Measurements from ENCODE around the gene CCDC73. TPM values are rescaled to one million over a fixed set of nuclear protein-coding genes. Genes with fewer than 3 reads are reported as not detected.

The CCDC73 gene
- total RNA-seq, 1 donor from 2014 or later, result not detected

DNA sequence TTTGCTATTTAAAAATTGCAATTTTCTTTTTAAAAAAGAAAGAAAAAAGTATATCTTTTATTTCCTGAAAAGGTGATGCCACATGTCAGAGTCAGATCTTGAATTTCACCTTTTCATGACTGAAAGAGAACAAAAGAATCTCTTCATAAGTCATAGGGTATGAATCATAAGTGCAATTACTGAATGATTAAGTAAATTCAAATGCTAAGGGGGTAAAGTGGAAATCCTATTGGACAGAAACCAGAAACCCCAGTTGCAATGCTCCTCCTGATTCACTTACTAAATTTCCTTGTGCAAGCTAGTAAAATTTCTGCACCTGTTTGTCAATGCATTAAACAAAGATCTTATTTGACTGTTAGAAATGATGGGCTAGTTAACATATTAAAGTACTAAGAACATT is 27.1 kb upstream of the CCDC73 start:
- no peak for DNase-seq
- TF ChIP-seq, protein P1, sequence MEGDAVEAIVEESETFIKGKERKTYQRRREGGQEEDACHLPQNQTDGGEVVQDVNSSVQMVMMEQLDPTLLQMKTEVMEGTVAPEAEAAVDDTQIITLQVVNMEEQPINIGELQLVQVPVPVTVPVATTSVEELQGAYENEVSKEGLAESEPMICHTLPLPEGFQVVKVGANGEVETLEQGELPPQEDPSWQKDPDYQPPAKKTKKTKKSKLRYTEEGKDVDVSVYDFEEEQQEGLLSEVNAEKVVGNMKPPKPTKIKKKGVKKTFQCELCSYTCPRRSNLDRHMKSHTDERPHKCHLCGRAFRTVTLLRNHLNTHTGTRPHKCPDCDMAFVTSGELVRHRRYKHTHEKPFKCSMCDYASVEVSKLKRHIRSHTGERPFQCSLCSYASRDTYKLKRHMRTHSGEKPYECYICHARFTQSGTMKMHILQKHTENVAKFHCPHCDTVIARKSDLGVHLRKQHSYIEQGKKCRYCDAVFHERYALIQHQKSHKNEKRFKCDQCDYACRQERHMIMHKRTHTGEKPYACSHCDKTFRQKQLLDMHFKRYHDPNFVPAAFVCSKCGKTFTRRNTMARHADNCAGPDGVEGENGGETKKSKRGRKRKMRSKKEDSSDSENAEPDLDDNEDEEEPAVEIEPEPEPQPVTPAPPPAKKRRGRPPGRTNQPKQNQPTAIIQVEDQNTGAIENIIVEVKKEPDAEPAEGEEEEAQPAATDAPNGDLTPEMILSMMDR (IDR thresholded peaks at IDR 0.05; ENCODE audit: borderline replicate concordance), result no peak
- H3K36me3 ChIP-seq, result no peaks in the 10 kb centered on the region
- no peak overlapping the region for H3K27ac ChIP-seq (replicated peaks)
- no peak overlapping the region for H3K4me3 ChIP-seq
- no peaks in the 10 kb centered on the region for H3K4me1 ChIP-seq
- peaks cover 9% of the 10 kb centered on the region for H3K9me3 ChIP-seq (replicated peaks)
- intact Hi-C loops (cut with micrococcal nuclease), result no loop called here
- no peaks in the 10 kb centered on the region for H3K27me3 ChIP-seq (ENCODE audit: low read depth)

DNA sequence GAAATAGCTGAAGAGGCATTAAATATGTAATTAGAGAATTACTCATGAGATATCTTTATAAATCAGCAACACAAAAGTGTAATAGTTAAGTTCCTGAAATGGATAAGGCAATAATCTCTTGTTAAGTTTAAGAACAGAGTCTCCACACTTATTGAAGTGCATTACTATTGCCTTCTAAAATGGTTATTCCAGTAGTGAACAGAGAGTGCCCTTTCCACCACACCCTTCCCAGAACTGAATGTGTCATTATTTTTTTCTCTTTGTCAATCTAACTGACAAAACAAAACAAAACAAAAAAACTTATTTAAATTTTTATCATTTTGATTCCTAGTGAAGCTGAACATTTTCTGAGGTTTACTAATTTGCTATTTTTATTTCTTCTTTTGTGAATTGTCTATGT is 26.0 kb upstream of the CCDC73 start:
- no peak for DNase-seq
- Histone ChIP-seq H3K36me3 (no peaks in the 10 kb centered on the region), H3K27ac (replicated peaks) (no peak overlapping the region), H3K4me1 (no peaks in the 10 kb centered on the region), H3K9me3 (replicated peaks) (peaks cover 9% of the 10 kb centered on the region), H3K4me3 (no peak overlapping the region), H3K27me3 (ENCODE audit: low read depth) (no peaks in the 10 kb centered on the region)
- TF ChIP-seq, protein P1 (IDR thresholded peaks at IDR 0.05; ENCODE audit: borderline replicate concordance), result no peak
- intact Hi-C loops (cut with micrococcal nuclease), result no loop called here

DNA sequence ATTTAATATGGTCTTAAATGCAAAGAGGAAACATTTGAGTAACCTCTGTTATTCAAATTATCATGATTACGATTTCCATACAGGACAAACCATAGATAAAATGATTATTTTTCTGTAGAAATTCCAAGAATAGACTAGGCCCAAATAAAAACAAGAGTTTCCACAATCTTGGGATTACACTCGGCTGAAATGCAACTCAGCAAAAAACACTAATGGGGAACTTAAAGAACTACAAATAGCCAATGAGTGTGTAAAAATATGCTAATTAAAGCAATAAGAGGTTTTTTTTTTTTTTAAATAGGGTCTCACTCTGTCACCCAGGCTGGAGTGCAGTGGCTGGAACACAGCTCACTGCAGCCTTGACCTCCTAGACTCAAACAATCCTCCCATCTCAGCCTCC is 24.7 kb upstream of the CCDC73 start:
- TF ChIP-seq, protein P1 (IDR thresholded peaks at IDR 0.05; ENCODE audit: borderline replicate concordance), result no peak
- peaks cover 7% of the 10 kb centered on the region for H3K27me3 ChIP-seq (ENCODE audit: low read depth)
- no peak overlapping the region for H3K4me3 ChIP-seq
- H3K36me3 ChIP-seq, result no peaks in the 10 kb centered on the region
- intact Hi-C loops (cut with micrococcal nuclease), result no loop called here
- H3K4me1 ChIP-seq, result no peaks in the 10 kb centered on the region
- H3K27ac ChIP-seq (replicated peaks), result no peak overlapping the region
- H3K9me3 ChIP-seq (replicated peaks), result peaks cover 9% of the 10 kb centered on the region
- DNase-seq, result no peak

DNA sequence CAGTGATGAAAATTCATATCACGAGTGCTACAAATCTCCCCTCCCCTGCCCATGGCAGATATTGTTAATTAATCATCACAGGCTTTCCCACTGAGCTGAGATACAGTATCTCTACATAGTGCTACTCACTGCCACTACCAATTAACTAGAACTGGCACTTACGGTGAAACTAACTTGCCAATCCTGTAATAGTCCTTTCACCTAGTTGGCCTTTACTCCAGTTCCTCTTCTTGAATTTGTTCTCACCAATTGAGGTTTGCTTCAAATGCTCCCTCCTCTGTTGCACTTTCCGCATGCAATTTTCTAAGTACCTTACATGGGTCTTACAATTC is 23.4 kb upstream of the CCDC73 start:
- no peaks in the 10 kb centered on the region for H3K9me3 ChIP-seq (replicated peaks)
- TF ChIP-seq, protein P1 (IDR thresholded peaks at IDR 0.05; ENCODE audit: borderline replicate concordance), result no peak
- no peaks in the 10 kb centered on the region for H3K36me3 ChIP-seq
- intact Hi-C loops (cut with micrococcal nuclease), result no loop called here
- no peak overlapping the region for H3K27ac ChIP-seq (replicated peaks)
- peaks cover 7% of the 10 kb centered on the region for H3K27me3 ChIP-seq (ENCODE audit: low read depth)
- no peak overlapping the region for H3K4me3 ChIP-seq
- no peak for DNase-seq
- H3K4me1 ChIP-seq, result no peaks in the 10 kb centered on the region

DNA sequence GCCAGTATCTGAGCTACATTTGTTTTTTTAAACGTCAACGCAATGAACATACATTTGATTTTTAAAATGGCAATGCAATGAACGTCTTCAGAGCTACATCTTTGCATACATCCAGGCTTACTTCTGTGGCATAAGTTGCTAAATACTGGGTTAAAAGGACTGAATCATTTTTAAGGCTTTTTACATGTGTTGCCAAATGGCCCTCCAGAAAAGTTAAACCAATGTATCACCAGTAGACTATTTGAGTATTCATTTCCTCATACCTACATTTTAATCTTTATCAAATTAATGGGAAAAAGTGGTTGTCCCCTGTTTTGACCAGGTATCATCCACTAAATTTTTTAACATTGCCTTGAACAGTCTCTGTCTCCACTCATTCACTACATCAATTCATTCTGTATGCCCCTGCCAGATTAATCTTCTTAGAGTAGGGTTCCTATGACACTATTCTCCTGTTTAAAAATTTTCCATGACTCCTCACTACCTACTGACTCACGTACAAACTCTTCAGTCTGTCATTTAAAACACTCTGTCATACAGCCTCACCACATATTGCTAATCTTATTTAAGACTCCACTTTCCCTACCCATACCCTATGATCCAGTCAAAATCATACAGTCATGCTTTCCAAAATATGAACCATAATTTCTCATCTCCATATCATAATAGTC is 22.9 kb upstream of the CCDC73 start:
- Histone ChIP-seq H3K4me3 (no peak overlapping the region), H3K36me3 (no peaks in the 10 kb centered on the region), H3K27ac (replicated peaks) (no peak overlapping the region), H3K4me1 (no peaks in the 10 kb centered on the region), H3K27me3 (ENCODE audit: low read depth) (peaks cover 7% of the 10 kb centered on the region), H3K9me3 (replicated peaks) (no peaks in the 10 kb centered on the region)
- intact Hi-C loops (cut with micrococcal nuclease), result no loop called here
- no peak for DNase-seq
- TF ChIP-seq, protein P1 (IDR thresholded peaks at IDR 0.05; ENCODE audit: borderline replicate concordance), result no peak
